Suppressor macrophage treated with lipopolysaccharide for 1 hour (primary cell): ENCODE data around the gene SLC26A11.
"Not testable (repeated sequence)": the region's sequence is repeated elsewhere in the genome, so short reads cannot be mapped to it uniquely, and the experiment has no call there.

Experiments
- DNase-seq, 3 donors: peaks; one replicate each; pipeline ENCODE4 v3.0.0-alpha.2; 2020 to 2022

SLC26A11 gene

DNA sequence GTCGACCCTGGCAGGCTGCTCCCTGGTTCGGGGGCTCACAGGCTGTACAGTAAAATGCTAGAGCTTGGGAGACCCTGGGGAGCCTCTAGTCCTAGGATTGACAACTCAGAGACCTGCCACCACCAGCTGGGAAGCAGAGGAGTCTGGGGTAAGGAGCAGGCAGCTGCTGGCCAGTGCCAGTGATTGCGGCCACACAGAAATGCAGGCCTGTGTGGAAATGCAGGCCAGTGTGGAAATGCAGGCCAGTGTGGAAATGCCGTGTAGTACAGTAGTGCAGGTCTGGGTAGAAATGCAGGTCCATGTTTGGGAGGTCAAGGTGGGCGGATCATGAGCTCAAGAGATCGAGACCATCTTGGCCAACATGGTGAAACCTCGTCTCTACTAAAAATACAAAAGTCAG, 23.6 kb upstream of the SLC26A11 start:
- no peak for DNase-seq

DNA sequence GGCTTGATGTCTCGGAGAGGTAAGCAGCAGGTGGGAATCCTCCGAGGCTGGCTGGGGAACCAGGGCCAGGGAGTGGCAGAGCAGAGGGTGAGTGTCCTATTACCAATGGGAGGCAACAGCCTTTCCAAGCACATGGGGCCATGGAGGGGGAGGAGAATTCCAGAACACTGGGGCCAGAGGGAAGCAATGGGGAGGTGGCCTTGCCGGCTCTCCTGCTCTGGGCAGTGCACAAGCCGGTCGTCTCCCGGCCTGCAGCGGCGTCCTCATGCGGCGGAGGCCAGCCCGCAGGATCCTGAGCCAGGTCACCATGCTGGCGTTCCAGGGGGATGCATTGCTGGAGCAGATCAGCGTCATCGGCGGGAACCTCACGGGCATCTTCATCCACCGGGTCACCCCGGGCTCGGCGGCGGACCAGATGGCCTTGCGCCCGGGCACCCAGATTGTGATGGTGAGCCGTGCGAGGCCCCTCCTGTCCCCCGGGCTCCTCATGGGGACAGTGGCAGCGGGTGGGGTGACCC, 22.0 kb upstream of the SLC26A11 start:
- no peak for DNase-seq

DNA sequence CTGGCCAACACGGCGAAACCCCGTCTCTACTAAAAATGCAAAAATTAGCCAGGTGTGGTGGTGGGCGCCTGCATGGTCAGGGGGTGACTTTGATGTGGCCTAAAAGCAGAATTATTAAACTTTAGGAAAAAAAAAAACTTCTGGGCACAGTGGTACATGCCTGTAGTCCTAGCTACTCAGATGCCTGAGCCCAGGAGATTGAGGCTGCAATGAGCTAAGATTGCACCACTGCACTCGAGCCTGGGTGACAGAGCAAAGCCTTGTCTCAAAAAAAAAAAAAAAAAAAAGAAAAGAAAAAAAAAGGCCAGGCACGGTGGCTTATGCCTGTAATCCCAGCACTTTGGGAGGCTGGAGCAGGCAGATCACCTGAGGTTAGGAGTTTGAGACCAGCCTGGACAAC, 20.9 kb upstream of the SLC26A11 start:
- DNase-seq, result not testable (repeated sequence)

DNA sequence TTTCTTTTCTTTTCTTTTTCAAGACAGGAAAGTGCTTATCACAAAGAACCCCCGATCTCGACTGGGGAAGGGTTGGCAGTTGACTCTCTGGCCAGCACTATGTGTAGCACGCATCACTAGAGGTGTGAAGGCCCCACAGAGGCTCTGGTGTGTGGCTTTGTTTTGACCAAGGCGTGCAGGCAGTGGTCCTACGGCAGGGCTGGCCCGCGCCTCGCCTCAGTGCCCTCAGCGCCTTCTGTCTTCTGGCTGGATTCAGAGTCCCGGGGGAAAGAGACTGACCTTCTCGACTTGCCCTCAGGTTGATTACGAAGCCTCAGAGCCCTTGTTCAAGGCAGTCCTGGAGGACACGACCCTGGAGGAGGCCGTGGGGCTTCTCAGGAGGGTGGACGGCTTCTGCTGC, 18.8 kb upstream of the SLC26A11 start:
- no peak for DNase-seq

DNA sequence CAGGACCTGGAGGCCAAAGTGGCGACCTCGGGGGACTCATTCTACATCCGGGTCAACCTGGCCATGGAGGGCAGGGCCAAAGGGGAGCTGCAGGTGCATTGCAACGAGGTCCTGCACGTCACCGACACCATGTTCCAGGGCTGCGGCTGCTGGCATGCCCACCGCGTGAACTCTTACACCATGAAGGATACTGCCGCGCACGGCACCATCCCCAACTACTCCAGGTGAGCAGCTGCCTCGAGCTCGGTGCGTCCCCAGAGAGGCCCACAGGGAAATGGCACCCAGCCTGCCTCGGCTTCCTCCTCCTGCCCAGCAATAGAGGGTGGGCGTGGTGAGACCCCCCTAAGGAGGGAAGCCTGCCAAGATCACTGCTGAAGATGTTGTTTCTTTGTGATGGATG, 18.0 kb upstream of the SLC26A11 start:
- DNase-seq, result no peak

DNA sequence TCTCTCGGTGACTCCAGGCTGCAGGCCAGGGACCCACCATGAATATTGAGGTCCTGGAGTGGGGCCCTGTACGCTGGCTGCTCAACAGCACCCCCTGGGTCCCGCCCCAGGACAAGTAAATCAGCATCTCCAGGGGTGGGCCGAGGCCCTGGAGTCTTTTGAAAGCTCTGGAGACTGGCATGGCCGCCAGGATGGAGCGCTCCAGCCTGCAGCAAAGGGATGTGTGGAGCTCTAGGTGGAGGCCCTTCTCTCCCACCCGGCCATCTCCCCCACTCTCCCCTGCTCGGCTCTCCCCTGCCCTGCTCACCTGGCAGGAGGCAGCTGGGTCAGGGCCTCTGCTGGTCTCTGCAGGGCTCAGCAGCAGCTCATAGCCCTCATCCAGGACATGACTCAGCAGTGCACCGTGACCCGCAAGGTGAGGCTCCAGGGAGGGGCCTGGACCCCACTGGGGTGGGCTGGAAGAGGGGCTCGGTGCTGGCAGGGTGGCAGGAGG, 16.7 kb upstream of the SLC26A11 start:
- DNase-seq, result no peak

DNA sequence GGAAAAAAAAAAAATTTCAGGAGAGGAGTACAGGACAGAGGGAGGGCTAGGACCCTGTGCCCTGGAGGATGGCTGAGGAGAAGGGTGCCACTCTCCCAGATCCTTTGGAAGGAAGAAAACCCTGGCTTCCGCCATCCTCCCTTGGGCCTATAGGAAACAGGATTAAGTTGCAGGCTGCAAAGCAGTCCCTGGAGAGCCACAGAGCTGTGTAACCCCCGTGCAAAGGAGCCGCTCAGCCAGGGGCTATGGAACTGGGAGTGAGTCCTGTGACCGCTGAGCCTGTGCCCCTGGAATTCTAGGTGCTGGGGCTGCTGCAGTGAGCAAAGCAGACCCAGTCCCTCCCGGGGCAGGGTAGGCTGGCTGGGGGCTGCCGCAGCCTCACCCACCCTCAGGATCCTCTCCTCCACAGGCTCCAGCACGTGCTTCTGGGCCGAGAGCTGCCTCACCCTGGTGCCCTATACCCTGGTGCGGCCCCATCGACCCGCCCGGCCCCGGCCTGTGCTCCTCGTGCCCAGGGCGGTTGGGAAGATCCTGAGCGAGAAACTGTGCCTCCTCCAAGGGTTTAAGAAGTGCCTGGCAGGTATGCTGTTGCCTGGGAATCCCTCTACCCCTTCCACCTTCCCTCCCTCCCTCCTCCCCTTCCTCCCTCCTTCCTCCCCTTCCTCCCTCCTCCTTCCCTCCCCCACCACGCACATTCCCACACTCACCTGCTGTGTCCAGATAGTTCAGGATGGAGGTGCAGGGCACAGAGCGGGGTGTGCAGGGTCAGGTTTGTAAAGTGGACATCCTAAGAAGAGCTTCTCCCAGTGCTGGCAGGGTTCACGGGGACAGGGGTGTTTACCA, 15.4 kb upstream of the SLC26A11 start:
- no peak for DNase-seq

DNA sequence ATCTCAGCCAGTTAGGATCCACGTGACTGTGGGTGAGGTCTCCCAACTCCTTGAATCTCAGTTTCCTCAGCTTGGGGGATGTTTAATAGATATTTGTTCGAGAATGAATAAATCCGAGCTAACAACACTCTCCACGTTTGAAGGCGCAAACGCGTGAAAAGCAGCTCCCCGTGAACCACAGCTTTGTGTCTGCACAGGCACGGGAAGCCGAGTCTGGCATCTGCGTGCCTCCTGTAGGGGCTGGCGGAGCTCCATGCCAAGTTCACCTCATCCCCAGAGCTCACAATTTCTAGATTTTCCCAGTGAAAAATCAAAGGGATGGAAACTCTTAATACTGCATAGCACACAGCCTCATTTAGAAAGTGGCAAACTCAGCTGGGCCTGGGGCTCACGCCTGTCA, 14.4 kb upstream of the SLC26A11 start:
- DNase-seq, result no peak

DNA sequence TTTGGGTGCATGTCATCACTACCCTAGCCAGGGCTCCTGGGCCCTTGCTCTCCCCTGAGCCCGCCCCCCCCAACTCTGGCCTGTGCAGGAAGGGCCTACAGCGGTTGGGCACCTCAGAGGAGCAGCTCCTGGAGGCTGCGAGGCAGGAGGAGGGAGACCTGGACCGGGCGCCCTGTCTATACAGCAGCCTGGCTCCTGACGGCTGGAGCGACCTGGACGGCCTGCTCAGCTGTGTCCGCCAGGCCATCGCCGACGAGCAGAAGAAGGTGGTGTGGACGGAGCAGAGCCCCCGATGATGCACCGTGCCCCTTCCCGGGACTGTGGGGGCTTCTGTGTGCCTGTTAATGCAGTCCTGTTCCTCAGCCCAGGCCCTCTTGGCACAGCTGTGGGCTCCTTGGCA, 12.2 kb upstream of the SLC26A11 start:
- DNase-seq, result no peak

DNA sequence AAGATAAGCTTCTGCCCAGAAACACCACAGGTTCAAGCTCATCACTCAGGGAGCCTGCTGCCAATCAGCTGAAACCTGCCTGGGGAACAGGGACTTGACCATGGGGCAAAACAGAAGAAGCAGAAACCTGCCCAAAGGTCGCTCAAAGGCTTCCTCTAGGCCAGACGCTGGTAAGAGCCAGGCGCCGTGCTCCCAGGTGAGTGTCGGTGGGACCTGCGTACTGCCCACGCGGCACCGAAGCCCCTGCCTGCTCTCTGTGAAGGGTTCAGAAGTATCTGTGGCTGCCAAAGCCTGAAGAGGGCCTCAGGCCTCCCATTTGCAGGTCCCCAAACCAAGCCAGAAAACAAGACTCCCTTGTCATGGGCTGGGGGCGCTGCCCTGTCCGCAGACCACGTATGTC, 10.5 kb upstream of the SLC26A11 start:
- no peak for DNase-seq

DNA sequence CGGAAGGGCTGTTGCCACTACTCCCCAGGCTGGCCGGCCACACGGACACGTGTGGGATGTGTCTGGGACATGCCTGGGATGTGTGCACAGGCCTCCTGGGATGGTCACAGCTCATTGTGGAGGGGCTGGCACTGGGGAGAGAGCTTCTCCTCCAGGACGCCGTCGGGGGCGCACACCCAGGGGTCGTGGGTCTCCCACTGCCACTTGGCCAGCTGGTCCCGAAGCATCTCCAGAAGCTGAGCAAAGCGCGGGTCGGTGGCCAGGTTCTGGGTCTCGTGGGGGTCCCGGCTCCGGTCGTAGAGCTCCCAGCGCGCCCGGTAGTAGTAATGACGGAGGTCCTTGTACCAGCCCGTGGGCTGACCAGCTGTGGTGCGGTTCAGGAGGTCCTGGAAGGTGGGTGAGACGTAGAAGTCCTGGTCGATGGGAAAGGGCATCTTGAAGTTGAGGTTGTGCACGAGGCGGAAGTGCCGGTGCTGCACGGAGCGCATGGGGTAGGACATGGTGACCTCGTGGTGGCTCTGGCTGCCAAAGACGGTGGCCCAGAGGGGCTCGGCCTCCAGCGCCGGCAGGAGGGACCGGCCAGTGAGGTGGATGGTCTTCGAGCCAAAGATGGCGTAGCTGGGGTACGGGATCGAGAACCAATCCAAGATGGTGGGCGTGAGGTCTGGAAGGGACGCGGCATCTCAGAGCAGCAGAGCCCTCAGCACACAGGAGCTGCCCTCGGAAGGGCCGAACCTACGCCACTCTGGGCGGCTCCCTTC, 9.7 kb upstream of the SLC26A11 start:
- no peak for DNase-seq

DNA sequence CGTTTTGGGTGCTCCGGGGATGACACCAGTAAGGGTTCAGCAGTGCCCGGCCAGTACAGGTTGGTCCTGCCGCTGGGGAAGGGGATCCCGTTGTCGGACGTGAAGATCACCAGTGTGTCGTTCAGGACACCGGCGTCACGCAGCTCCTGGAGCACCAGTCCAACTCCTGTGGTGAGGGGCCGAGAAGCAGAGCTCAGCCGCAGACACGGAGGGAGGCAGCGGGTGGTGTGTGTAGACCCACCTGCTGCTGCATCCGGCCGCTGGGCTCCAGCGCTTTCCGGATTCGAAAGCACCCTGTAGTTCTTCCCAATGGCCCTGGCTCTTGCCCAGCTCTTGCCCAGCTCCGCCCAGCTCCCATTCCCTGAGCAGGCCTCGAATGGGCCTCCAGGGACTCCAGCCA, 8.1 kb upstream of the SLC26A11 start:
- no peak for DNase-seq

DNA sequence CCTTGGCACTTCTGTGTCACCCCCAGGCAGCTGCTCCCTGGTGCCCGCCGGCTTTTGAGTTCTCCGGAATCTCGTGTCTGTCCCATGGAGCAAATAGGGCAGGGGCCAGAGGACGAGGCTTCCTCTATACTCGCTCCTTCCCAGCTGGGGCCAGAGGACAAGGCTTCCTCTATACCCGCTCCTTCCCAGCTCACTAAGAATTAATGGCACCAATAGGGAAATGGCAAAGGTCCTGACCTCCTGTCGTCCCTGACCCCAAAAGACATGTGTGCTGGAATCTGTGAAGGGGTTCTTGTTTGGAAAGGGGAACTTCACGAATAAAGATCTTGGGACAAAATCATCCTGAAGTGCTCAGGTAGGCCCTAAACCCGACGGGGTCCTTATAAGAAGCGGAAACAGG, 7.7 kb upstream of the SLC26A11 start:
- DNase-seq, result no peak

DNA sequence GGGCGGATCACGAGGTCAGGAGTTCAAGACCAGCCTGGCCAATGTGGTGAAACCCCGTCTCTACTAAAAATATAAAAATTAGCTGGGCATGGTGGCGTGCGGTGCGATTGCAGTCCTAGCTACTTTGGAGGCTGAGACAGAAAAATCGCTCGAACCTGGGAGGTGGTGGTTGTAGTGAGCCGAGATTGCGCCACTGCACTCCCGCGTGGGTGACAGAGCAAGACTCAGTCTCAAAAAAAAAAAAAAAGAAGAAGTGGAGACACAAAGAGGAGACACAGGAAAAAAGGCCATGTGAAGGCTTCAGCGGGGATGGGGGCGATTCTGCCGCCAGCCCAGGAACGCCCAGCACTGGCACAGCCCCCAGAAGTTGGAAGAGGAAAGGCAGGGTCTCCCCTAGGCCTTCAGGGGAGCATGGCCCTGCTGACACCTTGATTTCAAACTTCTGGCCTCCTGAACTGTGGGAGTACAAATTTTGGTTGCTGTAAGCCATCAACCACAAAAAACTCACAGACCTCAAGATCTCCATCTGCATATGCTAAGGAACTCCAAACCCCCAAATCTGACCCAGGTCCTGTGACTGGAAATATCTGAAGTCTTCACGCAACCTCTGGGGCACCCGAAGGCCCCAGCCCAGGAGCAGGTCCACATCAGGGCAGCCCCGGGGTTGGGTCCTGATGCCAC, 7.1 kb upstream of the SLC26A11 start:
- peak; percentile 82 to 89 (median 88) for DNase-seq

DNA sequence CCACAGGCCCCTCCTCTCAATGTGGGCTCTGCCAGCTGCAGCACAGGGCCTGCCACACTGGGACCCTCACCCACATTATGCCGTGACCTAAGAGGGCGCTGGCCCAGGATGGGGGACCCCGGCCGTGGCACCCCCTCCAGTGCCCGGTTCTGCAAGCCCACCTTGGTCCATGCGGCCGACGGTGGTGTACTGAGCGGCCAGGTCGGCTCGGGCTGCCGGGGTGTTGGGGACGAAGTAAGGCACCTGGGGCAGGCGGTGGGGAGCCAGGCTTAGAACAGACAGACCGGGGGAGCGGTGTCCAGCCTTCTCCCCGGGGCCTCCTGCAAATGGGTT, 6.6 kb upstream of the SLC26A11 start:
- DNase-seq, result no peak

DNA sequence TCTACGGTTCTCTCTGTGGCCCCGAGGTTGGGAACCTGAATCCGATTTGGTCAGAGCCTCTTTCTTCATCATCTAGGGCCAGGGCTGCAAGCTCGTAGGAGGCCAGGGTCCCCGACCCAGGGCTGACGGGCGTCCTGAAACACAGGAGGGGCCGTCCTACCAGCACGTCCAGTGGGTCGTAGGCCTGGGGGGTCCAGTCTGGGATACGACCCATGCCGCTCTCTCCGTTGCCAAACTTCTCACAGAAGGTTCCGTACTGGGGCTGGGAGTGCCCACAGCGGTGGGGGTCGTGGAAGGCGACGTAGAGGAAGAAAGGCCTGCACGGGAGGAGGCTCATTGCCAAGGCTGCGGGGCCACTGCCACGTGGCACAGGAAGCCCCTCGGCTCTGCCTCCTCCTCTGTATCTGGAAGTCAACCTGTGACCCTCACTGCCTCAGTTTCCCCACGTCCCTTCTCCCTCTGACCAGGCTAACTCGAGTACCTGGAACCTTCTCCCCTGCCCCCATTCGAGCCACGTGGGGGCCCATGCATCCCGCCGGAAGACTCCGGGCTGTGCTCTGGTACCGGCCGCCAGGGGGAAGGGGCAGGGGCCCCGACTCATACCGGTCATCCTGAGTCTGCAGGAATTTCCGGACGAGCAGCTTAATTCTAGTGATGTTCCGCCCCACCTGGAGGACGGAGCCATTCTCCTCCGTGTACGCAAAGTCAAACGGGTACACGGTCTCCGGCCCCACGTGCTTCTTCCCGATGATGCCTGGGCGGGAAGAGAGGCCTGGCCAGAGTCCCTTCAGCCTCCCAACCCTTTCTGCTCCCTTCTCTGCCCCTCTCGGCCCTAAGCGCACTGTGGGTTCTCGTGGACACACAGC, 6.0 kb upstream of the SLC26A11 start:
- DNase-seq, result no peak

DNA sequence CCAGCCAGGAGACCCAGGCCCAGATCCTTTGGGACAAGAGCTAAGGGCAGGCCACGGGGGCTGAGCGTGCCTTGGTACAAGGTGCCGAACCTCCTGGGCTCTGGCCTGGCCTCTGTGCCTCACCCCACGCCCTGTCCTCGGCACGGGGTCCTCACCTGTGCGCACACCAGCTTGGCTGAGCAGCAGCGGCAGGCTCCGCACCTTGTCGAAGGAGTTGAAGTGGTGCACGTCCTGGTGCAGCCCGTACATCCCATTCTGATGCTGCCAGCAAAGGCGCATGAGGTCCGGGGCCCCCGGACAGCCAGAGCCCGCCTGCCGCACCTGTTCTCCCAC, 5.4 kb upstream of the SLC26A11 start:
- DNase-seq, result no peak

DNA sequence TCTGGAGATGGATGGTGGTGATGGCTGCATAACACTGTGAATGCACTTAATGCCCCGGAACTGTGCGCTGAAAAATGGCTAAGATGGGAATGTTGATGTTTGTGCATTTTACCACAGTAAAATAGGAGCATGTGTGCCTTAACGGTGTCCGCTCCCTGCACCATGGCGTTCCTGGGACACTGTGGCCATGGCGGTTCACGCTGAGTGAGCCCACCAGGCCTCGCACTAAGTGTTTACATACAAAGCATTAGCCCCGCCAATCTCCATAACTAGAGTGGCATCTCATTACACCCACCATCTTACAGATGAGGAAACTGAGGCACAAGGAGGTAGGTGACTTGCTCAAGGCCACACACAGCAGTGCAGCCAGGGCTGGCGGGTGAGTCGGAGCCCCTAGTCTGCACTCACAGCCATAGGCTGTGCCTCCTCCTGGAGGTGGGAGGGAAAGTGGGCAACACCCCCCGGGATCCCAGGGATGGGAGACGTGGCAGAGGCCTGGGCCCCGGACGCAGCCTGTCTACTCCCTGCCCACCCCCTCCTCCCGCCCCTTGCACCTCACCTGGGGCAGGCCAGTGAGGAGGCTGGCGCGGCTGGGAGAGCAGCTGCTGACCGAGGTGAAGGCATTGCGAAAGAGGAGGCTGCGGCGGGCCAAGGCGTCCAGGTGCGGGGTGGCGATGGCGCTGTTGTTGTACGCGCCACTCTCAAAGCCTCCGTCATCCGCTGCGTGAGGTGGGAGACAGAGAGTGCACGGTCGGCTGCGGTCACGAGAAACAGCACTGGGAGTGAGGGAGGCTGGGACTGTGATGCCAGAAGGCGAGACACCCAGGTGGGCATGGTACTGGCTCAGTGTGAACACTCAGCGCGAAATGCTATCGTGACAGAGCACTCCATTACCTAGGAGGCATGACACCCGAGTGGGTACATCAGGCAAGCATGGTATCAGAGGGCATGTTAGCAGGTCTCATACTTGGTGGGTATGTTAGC, 3.5 kb upstream of the SLC26A11 start:
- no peak for DNase-seq

DNA sequence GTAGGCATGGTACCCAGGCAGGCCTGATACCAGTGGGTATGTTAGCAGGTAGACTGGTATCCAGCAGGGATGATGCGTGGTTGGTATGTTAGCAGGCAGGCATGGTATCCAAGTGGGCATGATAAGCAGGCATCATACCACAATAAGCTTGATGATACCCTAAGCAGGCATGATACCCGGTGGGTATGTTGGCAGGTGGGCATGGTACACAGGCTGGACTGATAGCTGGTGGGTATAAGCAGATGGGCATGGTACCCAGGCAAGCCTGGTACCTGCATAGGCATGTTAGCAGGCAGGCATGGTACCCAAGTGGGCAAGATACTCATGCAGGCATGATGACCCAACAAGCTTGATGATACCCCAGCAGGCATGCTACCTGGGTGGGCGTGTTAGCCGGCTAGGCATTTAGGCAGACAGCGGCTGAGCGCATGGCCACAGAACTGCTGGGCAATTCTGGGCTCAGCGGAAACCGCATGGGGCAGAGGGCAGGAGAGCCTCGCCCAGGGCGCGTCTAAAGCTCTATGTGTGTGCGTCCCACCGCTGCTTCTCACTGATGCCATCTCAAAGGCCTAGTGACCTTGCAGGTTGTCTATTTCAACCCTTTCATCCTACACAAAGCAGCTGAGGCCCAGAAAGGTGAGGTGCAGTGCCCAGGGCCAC, 2.4 kb upstream of the SLC26A11 start:
- no peak for DNase-seq

DNA sequence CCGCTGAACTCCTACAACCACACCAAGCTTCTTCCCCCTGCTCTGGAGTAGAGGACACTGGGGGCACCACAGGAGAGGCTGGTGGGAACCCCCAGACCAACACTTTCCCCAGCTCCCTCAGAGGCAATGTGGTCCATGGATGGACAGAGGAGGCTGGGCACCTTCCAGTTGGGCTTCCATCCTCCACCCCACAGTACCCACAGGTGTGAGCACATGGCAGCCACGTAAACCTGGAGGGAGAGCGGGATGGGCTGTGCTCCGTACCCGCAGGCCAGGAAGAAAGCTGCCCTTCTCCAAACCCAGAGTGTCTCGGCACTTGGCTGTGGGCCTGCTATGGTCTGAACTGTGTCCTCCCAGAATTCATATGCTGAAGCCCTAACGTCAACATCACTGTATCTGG, 1.8 kb upstream of the SLC26A11 start:
- no peak for DNase-seq
